Measurements from ENCODE around the gene PPP1R26. TPM values are rescaled to one million over a fixed set of nuclear protein-coding genes. Genes with fewer than 3 reads are reported as not detected.

Gene PPP1R26
- total RNA-seq, 1 donor from 2014 or later, result 27.9 TPM

- no peak overlapping the region for H3K4me3 ChIP-seq (ENCODE audit: low read depth, low read length)
- no peak for FAIRE-seq
- no peaks in the 10 kb centered on the region for H3K27me3 ChIP-seq (ENCODE audit: control insufficient read depth, insufficient read depth, low read length)
- DNase-seq (ENCODE audit: low read depth), result no peak
- no peak for TF ChIP-seq CTCF (IDR thresholded peaks at IDR 0.05; ENCODE audit: insufficient read depth, low read length, severe bottlenecking)
- H3K36me3 ChIP-seq (ENCODE audit: control insufficient read depth, insufficient read depth, low read length), result no peaks in the 10 kb centered on the region
Measured at GRCh38 chr9:135476561-135477355, 2.8 kb upstream of the PPP1R26 start.

- Histone ChIP-seq H3K36me3 (ENCODE audit: control insufficient read depth, insufficient read depth, low read length) (no peaks in the 10 kb centered on the region), H3K4me3 (ENCODE audit: low read depth, low read length) (no peak overlapping the region), H3K27me3 (ENCODE audit: control insufficient read depth, insufficient read depth, low read length) (no peaks in the 10 kb centered on the region)
- no peak for DNase-seq (ENCODE audit: low read depth)
- no peak for FAIRE-seq
- TF ChIP-seq CTCF (IDR thresholded peaks at IDR 0.05; ENCODE audit: insufficient read depth, low read length, severe bottlenecking), result no peak
Measured at GRCh38 chr9:135478191-135478590, 1.4 kb upstream of the PPP1R26 start.

- no peaks in the 10 kb centered on the region for H3K27me3 ChIP-seq (ENCODE audit: control insufficient read depth, insufficient read depth, low read length)
- DNase-seq (ENCODE audit: low read depth), result no peak
- no peak for FAIRE-seq
- peak overlapping the region; percentile 81 for H3K4me3 ChIP-seq (ENCODE audit: low read depth, low read length)
- TF ChIP-seq CTCF (IDR thresholded peaks at IDR 0.05; ENCODE audit: insufficient read depth, low read length, severe bottlenecking), result peak; percentile 7
- H3K36me3 ChIP-seq (ENCODE audit: control insufficient read depth, insufficient read depth, low read length), result no peaks in the 10 kb centered on the region
Measured at GRCh38 chr9:135478829-135479468, 633 bp upstream of the PPP1R26 start.

GRCh38 chr9:135480071-135480939 lies 723 bp downstream of the PPP1R26 start:
- DNase-seq (ENCODE audit: low read depth), result peak; percentile 26
- H3K27me3 ChIP-seq (ENCODE audit: control insufficient read depth, insufficient read depth, low read length), result no peaks in the 10 kb centered on the region
- TF ChIP-seq CTCF (IDR thresholded peaks at IDR 0.05; ENCODE audit: insufficient read depth, low read length, severe bottlenecking), result no peak
- H3K36me3 ChIP-seq (ENCODE audit: control insufficient read depth, insufficient read depth, low read length), result peaks cover 3% of the 10 kb centered on the region
- peak overlapping the region; percentile 81 for H3K4me3 ChIP-seq (ENCODE audit: low read depth, low read length)
- FAIRE-seq, result no peak

- Histone ChIP-seq H3K27me3 (ENCODE audit: control insufficient read depth, insufficient read depth, low read length) (no peaks in the 10 kb centered on the region), H3K36me3 (ENCODE audit: control insufficient read depth, insufficient read depth, low read length) (peaks cover 3% of the 10 kb centered on the region), H3K4me3 (ENCODE audit: low read depth, low read length) (peak overlapping the region; percentile 81)
- FAIRE-seq (no peak), DNase-seq (ENCODE audit: low read depth) (no peak)
- peak; percentile 10 for TF ChIP-seq CTCF (IDR thresholded peaks at IDR 0.05; ENCODE audit: insufficient read depth, low read length, severe bottlenecking)
Measured at GRCh38 chr9:135480940-135481310, 1.3 kb downstream of the PPP1R26 start.

Data from bronchial epithelial cell (primary cell).